HG02981 (cell line): ENCODE results near the gene DUS3L.

ENCODE experiments used
- ATAC-seq: cut with Tn5 transposase; IDR thresholded peaks from one replicate; pipeline ENCODE4 v1.9.1; 2021; ENCODE audit warnings: mild to moderate bottlenecking, moderate library complexity; ENCODE audit not compliant: unreplicated experiment

DUS3L gene

GRCh38 chr19:5790559-5791520 lies at the start of gene DUS3L:
Gene DUS3L (minus strand): TSS chr19:5791163. CDS start chr19:5791141, 22 bp downstream.
- peak; percentile 89 for ATAC-seq

GRCh38 chr19:5839065-5840017 lies 48.4 kb upstream of the DUS3L start, which contains the start of gene FUT6:
Gene FUT6 (minus strand): TSS chr19:5839702. CDS start chr19:5832567, 7,135 bp downstream.
- ATAC-seq = no peak

- ATAC-seq = no peak
These were observed 47.5 kb upstream of the DUS3L start for GRCh38 chr19:5838353-5839064.

- no peak for ATAC-seq
These were observed 46.9 kb upstream of the DUS3L start for GRCh38 chr19:5837761-5838352.

- no peak for ATAC-seq
These were observed 41.7 kb upstream of the DUS3L start for GRCh38 chr19:5832527-5833216.

- no peak for ATAC-seq
These were observed 41.1 kb upstream of the DUS3L start for GRCh38 chr19:5832061-5832460.

- ATAC-seq = no peak
These were observed 40.2 kb upstream of the DUS3L start for GRCh38 chr19:5831159-5831558.

- ATAC-seq = no peak
These were observed 38.8 kb upstream of the DUS3L start for GRCh38 chr19:5829567-5830310.

- no peak for ATAC-seq
These were observed 38.0 kb upstream of the DUS3L start for GRCh38 chr19:5828661-5829566.

GRCh38 chr19:5827891-5828660 lies 37.1 kb upstream of the DUS3L start:
- peak; percentile 58 for ATAC-seq

GRCh38 chr19:5827342-5827890 lies 36.5 kb upstream of the DUS3L start:
- no peak for ATAC-seq

GRCh38 chr19:5826531-5827341 lies 35.8 kb upstream of the DUS3L start:
- ATAC-seq = no peak

- ATAC-seq = no peak
These were observed 34.2 kb upstream of the DUS3L start for GRCh38 chr19:5825178-5825577.

GRCh38 chr19:5824751-5825150 lies 33.8 kb upstream of the DUS3L start:
- no peak for ATAC-seq

GRCh38 chr19:5823579-5824281 lies 32.8 kb upstream of the DUS3L start:
- no peak for ATAC-seq
